HG02642 (cell line): Measurements from ENCODE around the gene GDF2.

ENCODE experiments used
- ATAC-seq: cut with Tn5 transposase; IDR thresholded peaks from one replicate; pipeline ENCODE4 v1.9.1; 2021; ENCODE audit warnings: mild to moderate bottlenecking; ENCODE audit not compliant: unreplicated experiment, poor library complexity

The GDF2 gene

DNA sequence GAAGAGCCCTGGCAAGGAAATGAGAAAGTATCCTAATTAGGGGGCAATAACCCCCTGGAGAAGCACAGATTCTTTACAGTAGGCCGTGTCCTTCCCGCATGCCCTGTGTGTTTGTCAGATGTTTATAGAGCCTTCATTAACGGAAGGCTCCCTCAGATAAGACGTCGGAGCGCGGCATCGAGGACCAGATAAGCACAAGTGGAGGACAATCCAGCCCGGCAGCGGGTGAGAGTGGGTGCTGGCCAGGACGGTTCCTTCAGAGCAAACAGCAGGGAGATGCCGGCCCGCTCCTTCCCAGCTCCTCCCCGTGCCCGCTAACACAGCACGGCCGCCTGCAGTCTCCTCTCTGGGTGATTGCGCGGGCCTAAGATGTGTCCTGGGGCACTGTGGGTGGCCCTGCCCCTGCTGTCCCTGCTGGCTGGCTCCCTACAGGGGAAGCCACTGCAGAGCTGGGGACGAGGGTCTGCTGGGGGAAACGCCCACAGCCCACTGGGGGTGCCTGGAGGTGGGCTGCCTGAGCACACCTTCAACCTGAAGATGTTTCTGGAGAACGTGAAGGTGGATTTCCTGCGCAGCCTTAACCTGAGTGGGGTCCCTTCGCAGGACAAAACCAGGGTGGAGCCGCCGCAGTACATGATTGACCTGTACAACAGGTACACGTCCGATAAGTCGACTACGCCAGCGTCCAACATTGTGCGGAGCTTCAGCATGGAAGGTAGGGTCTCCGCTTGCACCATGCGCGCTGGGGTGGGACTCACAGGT is at the start of gene GDF2:
GDF2 (plus strand) TSS at position 155 of the 762 bp plus-strand sequence; CDS start at position 370, 215 bp downstream.
- ATAC-seq, result no peak

DNA sequence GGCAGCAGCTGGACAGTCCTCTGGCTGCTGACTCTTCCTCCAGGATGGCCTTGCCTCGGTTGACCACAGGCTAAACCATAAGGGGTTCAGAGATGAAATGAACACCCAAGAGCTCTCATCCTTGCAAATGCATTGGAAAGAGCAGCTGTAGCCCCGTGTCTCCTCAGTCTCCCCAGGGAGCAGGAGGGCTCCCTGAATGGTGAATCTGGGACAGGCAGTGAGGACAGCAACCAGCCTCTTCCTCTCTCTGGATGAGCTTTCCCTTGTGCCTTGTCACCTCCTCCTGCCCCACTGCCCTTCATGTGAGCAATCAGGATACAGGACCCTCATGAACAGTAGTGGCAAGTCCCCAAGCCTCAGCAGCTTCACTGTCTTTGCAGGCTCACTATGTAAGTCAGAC is 46.2 kb upstream of the GDF2 start:
- ATAC-seq, result no peak

DNA sequence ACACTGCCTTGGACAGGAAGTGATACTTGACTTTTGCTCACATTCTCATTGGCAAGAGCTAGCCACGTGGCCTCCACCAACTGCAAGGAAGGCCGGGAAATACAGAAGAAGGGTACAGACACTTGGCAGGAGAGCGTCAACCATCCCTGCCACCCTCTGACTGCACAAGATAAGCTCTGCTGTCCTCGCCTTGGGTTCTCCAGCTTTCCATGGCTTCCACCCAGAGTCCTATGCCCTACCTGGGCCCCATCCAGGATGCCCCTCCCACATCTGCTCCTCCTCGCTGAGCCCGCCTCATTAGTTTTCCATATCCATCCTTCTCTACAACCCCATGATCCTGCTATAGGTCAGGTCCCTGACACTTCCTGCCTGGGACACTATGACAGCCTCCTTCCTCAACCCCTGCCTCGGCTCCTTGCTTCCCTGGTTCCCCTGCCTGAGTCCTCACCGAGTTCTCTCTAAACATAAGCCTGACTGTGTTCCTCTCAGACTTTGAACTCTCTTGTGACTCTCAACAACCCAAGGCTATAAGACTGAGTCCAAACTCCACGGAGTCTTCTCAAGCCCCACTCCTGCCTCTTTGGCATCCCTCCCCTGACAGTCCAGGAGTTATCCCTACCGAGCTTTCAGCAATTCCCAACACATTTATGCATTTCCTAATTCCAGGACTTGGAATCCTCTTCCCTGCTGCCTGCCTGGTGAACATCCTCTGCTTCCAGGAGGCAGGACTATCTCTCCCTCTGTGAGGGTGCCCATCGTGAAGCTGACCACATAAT is 45.5 kb upstream of the GDF2 start:
- ATAC-seq, result no peak

DNA sequence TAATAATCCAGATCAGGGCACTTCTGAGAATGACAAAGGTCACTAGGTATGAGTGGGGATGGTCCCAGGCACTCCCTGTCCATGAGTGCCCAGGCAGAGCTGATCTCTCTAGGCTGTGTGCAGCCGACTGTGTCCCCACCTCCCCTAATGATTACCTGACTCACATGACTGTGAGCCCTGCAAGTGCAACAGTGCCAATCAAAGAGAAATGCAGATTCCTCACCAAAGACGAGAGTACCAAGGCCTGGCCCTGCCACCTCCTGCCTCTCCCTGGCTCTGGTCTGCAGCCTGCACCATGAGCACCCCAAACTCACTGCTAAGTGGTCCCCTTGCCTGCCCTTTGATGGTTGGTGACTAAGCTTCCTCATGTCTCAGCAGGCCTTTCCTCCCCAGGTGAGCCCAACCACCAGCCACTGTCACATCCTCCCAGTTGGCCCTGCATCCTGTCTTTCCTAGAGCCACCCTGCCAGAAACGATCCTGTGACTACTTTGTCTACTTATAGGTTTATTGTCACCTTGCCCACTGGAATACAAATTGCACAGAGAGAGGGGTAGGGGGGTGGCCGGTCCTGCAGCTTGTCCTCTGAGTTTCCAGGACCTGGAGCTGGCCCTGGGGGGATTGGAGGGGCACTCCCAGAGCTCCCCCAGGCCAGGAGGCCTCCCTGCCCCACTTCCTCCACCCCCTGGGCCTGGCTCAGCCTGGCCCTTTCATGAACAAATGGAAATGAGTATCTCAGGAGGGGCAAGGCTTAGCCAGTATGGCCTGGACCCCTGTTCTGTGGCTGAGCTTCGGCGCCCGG is 44.7 kb upstream of the GDF2 start:
- ATAC-seq, result no peak

DNA sequence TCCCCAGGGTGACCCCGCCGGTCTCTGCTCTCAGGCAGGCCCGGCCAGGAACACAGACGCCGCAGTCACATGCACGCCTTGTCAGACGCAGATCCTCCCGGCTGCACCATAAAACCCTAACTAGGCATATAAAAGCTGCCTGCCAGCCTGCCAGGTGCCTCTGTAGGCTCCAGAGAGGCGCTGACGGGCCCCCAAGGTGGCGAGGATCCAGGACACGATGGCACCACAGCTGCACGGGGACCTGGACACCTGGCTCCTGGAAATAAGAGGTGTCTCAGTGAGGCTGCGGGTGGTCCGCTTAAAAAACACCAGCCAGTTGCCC is 44.1 kb upstream of the GDF2 start:
- no peak for ATAC-seq

DNA sequence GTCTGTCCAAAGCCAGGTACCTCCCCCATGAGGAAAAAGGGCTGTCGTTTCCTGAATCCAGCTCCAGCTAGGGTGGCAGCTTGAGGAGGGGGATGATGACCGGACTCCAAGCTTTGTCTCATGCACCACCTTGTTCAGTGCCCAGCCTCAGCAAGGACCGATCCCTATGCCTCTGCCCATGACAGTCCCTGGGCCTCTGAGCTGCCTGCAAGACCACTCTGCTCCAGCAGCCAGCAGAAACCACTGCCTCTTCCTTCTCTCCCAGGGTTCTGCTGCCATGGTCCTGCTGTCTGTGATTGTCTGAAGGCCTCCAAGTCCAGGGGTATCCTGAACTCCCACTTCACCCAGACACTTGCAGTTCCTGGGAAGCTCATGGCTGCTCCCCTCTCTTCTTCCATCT is 43.5 kb upstream of the GDF2 start:
- ATAC-seq, result no peak

DNA sequence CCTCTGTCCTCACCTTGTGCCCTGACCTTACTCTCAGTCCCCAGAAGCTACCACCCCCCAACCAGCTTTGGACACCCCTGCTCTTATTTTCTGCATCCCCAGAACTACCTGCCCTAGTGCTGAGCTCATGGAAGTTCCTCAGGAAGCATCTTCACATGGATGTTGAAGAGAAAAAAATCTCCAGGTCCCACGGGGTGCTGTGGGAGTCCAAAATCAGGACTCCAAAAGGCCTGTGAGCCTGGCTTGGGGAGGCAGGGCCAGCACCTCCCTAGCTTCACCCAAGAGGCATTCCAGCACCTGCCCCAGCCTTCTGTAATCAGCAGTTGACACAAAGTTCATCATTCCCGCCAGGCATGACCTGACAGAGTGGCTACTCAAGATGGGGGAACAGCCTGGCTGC is 43.0 kb upstream of the GDF2 start:
- ATAC-seq, result no peak

DNA sequence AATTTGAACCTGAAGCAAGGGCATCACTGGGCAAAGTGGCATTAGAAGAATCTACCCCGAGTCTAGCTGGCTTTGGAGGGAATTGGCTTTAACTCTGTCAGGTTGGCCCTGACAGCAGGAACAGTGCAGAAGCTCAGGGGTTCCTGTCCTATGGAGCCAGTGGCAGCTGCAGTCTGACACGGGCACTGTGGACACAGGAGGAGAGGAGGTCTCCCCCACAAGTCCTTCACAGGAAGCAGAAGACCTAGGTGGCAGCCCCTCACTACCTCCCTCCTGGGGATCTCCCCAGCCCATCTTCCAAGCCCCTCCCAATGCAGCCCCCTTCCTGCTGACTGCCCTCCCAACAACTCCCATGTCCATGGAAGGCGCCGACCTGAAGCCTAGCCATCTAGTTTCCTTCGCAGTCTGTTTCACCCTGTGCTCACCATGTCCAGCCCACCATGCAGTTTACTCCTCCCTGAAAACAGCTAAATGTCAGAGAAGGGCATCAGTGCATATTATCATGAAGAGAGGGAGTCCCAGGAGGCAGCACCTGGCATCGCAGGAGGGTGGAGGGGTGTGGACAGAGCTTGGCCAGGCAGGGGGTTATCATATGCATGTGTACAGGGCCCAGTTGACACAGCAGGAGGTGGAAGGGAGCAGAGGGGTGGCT is 40.1 kb upstream of the GDF2 start:
- no peak for ATAC-seq

DNA sequence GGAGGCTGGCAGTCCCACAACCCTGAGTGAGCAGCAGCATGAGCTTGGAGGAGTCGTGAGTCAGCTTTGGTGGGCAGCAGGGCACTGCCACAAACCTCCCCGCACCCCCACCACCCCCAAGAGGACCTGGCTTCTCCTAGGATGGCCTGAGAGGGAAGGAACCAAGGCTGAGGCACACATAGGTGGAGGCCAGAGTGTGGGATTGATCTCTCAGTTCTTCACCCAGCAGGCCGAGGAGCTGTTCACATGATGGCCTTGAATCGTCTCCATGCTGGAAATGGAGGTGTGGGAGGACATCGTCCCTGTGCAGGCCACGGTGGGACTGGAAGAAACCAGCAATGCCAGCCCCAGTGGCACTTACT is 39.6 kb upstream of the GDF2 start:
- ATAC-seq, result no peak

DNA sequence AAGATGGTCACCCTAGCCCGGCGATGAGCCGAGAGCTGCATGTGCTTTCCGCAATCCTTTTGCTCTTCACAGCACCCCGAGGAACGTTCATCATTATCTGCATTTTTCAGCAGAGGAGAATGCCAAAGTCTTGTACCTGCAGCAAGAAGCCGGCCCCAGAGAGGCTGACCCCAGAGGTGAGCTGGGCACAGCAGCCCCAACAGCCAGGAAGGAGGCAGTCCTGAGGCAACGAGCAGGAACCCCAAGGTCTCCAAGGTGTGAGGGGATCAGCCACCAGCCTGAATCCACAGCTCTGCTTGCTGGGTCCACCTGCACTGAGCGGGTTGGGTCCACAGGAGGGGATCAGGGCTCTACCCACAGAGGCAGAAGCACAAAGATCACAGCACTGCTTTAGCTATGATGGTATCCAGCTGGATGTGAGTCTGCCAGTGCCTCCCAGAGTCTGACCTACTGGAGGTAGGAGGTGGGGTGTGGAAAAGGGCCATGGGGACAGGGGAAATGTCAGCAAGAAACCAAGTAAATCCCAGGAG is 39.1 kb upstream of the GDF2 start:
- no peak for ATAC-seq

DNA sequence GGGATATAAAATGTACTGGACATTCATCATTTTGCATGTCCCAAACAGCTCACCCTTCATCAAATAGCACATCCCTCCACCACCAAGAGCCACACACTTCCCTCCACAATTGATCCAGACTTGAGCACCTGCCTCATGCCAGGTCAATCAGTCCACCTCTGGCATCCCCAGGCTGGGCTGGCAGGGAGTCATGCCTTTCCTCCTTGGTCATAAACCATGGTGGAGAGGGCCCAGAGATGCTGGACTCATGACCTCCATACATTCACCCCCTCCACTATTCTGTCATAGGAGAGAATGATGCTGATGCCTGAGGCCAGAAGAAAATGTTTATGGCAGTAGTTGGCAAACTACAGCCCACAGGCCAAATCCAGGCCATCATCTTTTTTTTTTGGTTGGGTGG is 38.4 kb upstream of the GDF2 start:
- ATAC-seq, result no peak

DNA sequence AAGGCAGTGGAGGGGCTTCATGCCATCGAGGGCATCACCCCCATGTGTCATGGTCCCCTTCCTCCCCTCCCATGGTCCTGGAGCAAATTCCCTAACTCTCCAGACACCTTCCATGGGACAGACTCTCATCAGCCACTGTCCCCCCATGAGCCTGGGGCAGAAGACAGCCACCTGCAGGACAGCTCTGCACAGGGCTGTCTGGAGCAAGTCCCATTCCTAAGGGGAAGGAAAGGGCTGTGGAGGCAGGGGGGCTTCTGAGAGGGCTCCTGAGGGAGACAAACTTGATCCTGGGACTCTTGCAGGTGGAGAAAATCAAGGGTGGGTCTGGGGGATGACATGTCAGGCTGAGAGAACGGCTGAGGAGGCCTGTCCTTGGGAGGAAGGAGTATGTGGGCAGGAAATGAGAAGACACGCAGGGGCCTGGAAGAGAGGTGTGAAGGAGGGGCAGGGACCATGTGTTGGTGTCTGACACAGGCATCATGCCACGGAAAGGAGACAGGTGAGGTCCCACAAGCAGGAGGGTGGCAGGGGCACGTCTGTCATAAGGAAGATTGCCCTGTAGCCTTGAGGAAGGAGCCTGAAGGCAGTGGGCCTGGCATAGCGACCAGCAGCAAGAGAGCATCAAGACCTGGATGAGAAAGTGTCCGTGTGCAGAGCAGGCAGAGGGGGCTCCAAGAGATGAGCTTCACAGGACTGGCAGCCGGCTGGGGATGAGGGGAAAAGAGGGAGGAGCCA is 36.7 kb upstream of the GDF2 start:
- ATAC-seq, result no peak

DNA sequence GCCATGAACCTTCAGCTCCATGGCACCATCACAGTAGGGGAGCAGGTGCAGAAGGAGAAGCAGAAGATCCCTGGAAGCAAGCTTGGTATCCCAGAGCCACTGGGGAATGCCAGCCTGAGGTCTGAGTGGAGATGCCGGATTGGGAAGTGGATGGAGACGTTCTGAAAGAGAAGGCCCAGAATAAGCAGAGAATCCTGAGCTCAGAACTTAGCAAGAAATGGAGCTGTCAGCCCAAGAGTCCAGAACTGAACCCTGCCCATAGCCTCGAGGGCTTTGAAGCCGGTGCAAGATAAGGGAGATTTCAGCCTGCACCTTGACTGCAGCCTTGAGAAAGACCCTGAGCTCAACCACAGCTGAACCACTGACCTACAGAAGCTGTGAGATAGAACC is 36.1 kb upstream of the GDF2 start:
- ATAC-seq, result no peak

DNA sequence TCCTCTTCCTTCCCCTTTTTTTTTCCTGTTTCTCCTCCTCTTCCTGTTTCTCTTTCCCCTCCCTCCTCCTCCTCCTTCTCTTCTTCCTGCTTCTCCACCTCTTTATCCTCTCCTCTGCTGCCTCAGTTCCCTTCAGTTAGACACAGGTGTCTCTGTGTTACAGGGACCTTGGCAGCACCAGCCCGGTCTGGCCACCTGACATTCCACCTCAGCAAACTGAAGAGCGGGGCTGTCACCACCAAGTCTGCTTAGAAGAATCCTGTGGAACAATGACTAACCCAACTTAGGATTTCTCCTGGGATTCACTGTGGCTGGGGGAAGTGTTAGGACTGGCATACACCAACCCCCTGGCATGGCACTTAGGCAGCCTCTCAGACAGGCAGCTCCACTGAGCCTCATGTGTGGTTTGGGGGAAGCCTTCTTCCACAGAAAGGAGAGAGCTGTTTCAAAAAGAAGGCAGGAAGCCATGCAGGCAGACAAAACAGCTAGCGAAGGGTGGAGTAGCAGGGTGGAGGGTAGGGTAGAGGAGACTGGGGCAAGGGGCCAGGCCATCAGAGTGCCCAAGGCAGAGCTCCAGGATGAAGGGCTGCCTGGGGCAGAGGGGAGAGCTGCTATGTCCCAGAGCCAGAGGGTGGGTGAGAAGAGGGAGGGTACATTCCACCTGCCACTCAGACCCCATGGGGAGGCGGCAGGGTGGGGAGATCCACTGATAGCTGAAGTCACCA is 35.5 kb upstream of the GDF2 start:
- no peak for ATAC-seq

DNA sequence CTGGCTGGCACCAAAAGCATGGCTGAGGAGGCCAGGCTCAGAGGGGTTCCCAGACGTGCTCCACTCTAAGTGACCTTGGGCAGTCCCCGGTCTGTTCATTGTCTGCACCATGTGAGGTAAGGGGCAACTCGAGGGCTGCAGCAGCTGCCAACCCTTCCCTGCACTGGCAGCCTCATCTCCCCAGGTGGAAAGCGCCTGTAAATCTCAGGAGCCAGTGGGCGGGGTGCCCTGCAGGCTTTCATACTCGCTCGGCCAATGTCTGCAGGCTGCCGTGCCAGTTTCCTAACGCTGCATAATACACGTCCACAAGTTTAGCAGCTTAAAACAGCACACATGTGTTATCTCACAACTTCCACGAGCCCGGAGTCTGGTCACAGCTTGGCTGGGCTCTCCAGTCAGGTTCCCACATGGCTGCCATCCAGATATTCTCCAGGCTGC is 34.9 kb upstream of the GDF2 start:
- no peak for ATAC-seq

DNA sequence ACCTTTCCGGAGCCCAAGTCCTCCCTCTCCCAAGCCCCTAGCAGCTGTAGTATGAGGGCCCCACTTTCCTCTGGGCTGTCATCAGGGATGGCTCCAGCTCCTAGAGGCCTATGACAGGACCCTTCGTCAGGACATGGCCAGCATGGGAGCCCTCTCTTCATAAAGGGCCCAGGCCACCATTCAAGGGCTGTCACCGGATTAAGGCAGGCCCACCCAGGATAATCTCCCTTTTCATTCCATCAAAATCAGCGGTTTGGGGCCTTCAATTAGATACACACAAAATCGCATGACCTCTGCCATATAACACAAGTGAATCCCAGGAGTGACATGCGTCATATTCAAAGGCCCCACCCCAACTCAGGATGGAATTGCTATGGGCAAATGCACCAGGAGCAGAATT is 34.4 kb upstream of the GDF2 start:
- no peak for ATAC-seq

DNA sequence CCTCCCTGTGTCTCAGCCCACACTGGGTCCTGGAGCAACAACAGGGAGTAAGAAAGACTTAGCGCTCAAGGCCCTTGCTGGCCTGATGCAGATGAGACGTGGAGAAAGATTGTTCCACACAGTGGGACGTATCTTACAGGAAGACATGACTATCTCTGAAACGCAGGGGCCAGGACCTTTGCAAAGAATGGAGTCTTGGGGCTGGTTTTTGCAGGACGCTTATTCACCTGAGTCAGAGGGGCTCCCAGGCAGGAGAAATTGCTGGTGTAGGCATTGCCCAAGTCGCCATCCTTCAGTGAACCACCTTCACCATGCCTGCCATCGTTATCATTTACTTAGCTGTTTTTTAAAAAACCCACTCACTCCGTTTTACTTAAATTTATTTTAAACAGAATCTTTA is 34.0 kb upstream of the GDF2 start:
- ATAC-seq, result no peak

DNA sequence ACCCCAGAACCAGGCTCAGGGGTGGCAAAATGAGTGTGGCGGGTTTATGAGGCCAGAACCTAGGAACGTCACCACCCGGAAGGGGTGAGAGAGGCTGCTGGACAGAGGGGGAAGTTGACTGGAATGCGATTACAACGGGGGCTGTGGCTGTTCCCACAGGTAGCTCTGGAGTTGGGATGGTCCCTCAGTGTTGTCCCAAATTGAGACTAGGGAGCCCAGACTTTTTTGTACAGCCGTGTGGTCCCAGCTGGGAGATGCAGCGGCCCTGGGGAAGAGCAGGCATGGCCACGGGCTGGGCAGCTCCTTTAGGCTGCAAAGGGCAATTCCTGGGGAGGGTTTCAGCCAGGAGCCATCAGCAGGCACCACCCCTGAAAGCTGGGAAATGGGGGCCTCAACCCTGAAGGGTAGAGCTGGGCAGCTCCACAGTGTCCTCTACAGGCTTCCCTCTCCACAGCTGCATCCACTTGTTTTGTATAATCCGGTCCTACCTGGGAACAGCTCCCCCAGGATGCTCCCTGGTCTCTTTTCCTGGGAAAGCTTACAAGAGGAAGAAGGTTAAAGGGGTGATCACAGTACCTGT is 33.2 kb upstream of the GDF2 start:
- no peak for ATAC-seq

DNA sequence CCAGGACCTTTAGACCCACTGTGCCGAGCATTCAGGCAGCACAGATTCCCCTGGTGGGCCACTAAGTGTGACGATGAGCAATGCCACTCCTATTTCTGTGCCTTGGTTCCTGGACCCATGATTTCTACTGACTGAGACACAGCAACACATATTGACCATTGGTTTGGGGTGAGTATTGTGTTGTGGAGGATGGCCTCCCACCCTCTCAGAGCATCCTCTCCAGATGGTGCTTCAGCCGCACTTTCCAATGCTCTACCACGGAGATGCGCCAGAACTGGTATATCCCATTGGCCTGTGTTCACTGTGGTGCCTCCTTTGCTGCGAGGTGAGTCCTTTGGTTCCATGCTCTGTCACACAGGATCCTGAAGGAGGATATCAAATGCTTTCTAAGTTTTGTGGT is 32.3 kb upstream of the GDF2 start:
- ATAC-seq, result no peak
